ENCODE results near the gene QDPR.
"Not testable (repeated sequence)": the region's sequence is repeated elsewhere in the genome, so short reads cannot be mapped to it uniquely, and the experiment has no call there.

The QDPR gene

GRCh38 chr4:17492058-17492741 is 19.7 kb downstream of the QDPR start:
- in situ Hi-C loops (cut with HindIII; ENCODE audit: low sequenced_read_pairs): no loop called here

GRCh38 chr4:17491196-17491595 is 20.7 kb downstream of the QDPR start:
- in situ Hi-C loops (cut with HindIII; ENCODE audit: low sequenced_read_pairs): no loop called here

GRCh38 chr4:17490575-17491059 is 21.3 kb downstream of the QDPR start:
- in situ Hi-C loops (cut with HindIII; ENCODE audit: low sequenced_read_pairs): no loop called here

- in situ Hi-C loops (cut with HindIII; ENCODE audit: low sequenced_read_pairs): no loop called here
These were observed 22.2 kb downstream of the QDPR start for GRCh38 chr4:17489721-17490120.

- in situ Hi-C loops (cut with HindIII; ENCODE audit: low sequenced_read_pairs): no loop called here
These were observed 22.8 kb downstream of the QDPR start for GRCh38 chr4:17489123-17489522.

GRCh38 chr4:17482716-17483115 is 29.2 kb downstream of the QDPR start:
- in situ Hi-C loops (cut with HindIII; ENCODE audit: low sequenced_read_pairs): no loop called here

GRCh38 chr4:17480955-17481354 is 30.9 kb downstream of the QDPR start:
- in situ Hi-C loops (cut with HindIII; ENCODE audit: low sequenced_read_pairs): no loop called here

- in situ Hi-C loops (cut with HindIII; ENCODE audit: low sequenced_read_pairs): no loop called here
These were observed 31.5 kb downstream of the QDPR start for GRCh38 chr4:17480210-17480927.

GRCh38 chr4:17477774-17478472 is 34.0 kb downstream of the QDPR start:
- in situ Hi-C loops (cut with HindIII; ENCODE audit: low sequenced_read_pairs): no loop called here

GRCh38 chr4:17476853-17477252 is 35.0 kb downstream of the QDPR start:
- in situ Hi-C loops (cut with HindIII; ENCODE audit: low sequenced_read_pairs): no loop called here

- in situ Hi-C loops (cut with HindIII; ENCODE audit: low sequenced_read_pairs): no loop called here
These were observed 36.4 kb downstream of the QDPR start for GRCh38 chr4:17475481-17475880.

GRCh38 chr4:17469931-17470674 is 41.8 kb downstream of the QDPR start:
- in situ Hi-C loops (cut with HindIII; ENCODE audit: low sequenced_read_pairs): no loop called here

GRCh38 chr4:17468619-17469221 is 43.2 kb downstream of the QDPR start:
- in situ Hi-C loops (cut with HindIII; ENCODE audit: low sequenced_read_pairs): no loop called here

GRCh38 chr4:17463606-17464005 is 48.3 kb downstream of the QDPR start:
- in situ Hi-C loops (cut with HindIII; ENCODE audit: low sequenced_read_pairs): no loop called here

- in situ Hi-C loops (cut with HindIII; ENCODE audit: low sequenced_read_pairs): no loop called here
These were observed 61.6 kb downstream of the QDPR start for GRCh38 chr4:17450269-17450804.

GRCh38 chr4:17448689-17449088 is 63.2 kb downstream of the QDPR start:
- in situ Hi-C loops (cut with HindIII; ENCODE audit: low sequenced_read_pairs): no loop called here

- in situ Hi-C loops (cut with HindIII; ENCODE audit: low sequenced_read_pairs): no loop called here
These were observed 64.1 kb downstream of the QDPR start for GRCh38 chr4:17447675-17448298.

- in situ Hi-C loops (cut with HindIII; ENCODE audit: low sequenced_read_pairs): no loop called here
These were observed 64.8 kb downstream of the QDPR start for GRCh38 chr4:17447056-17447455.

- in situ Hi-C loops (cut with HindIII; ENCODE audit: low sequenced_read_pairs): not testable (repeated sequence)
These were observed 69.4 kb downstream of the QDPR start for GRCh38 chr4:17442477-17442876.

- in situ Hi-C loops (cut with HindIII; ENCODE audit: low sequenced_read_pairs): no loop called here
These were observed 74.5 kb downstream of the QDPR start for GRCh38 chr4:17437396-17437795.
